CD4-positive, alpha-beta memory T cell (primary cell): ENCODE data around the gene MPL. TPM values are rescaled to one million over a fixed set of nuclear protein-coding genes. Genes with fewer than 3 reads are reported as not detected.

Source experiments
- CTCF ChIA-PET: fragments of 350-600 bp; sonication (Branson Sonifier 250); formaldehyde crosslinking; loops from one replicate; lab custom pipeline; 2021; ENCODE audit warnings: inconsistent platforms; ENCODE audit not compliant: partially characterized antibody; lab: Charles Lee
- POLR2A ChIA-PET: fragments of 350-600 bp; sonication (Branson Sonifier 250); formaldehyde crosslinking; loops from one replicate; lab custom pipeline; 2021; ENCODE audit not compliant: partially characterized antibody; lab: Charles Lee
- DNase-seq, 5 donors: peaks; one replicate each; pipeline versions ENCODE4 v3.0.0 to v3.0.0-alpha.2; 2020 to 2022; ENCODE audit warnings: mixed read lengths in 1 of 5
- H3K27ac ChIP-seq: one replicate; pipeline ENCODE4 v1.7.0; 2013; ENCODE audit warnings: low read depth, low read length
- H3K27me3 ChIP-seq: 2 replicates; pipeline ENCODE4 v1.7.0; 2013; ENCODE audit warnings: mild to moderate bottlenecking, low read length, moderate library complexity; ENCODE audit not compliant: insufficient read depth
- H3K36me3 ChIP-seq: 2 replicates; pipeline ENCODE4 v1.7.0; 2013; ENCODE audit warnings: mild to moderate bottlenecking, low read length, moderate library complexity; ENCODE audit not compliant: insufficient read depth
- H3K4me1 ChIP-seq: 2 replicates; pipeline ENCODE4 v1.7.0; 2013; ENCODE audit warnings: mild to moderate bottlenecking, low read length, moderate library complexity; ENCODE audit not compliant: insufficient read depth
- H3K4me3 ChIP-seq, 2 donors: one replicate each; pipeline ENCODE4 v1.7.0; 2013; ENCODE audit warnings: low read length in 2 of 2, mild to moderate bottlenecking in 1 of 2
- H3K9me3 ChIP-seq, 2 donors: one replicate each; pipeline ENCODE4 v1.7.0; 2013; ENCODE audit warnings: low read length in 2 of 2, control low read depth in 1 of 2; ENCODE audit not compliant: control insufficient read depth in 1 of 2
- H3K27ac Mint-ChIP-seq, 7 donors: one replicate each; pipeline ENCODE4 v1.8.0; 2020 to 2021; ENCODE audit warnings: mixed read lengths in 7 of 7, mild to moderate bottlenecking in 6 of 7, inconsistent platforms in 3 of 7, moderate library complexity in 3 of 7
- H3K27me3 Mint-ChIP-seq, 2 donors: one replicate each; pipeline ENCODE4 v1.8.0; 2020 to 2021; ENCODE audit warnings: mixed read lengths in 2 of 2
- H3K36me3 Mint-ChIP-seq, 2 donors: one replicate each; pipeline ENCODE4 v1.8.0; 2020 to 2021; ENCODE audit warnings: mixed read lengths in 2 of 2, inconsistent platforms in 1 of 2, mild to moderate bottlenecking in 1 of 2
- H3K4me1 Mint-ChIP-seq, 4 donors: one replicate each; pipeline ENCODE4 v1.8.0; 2020 to 2021; ENCODE audit warnings: mixed read lengths in 4 of 4, mild to moderate bottlenecking in 1 of 4
- H3K4me3 Mint-ChIP-seq, 8 donors: one replicate each; pipeline ENCODE4 v1.8.0; 2020 to 2021; ENCODE audit warnings: mixed read lengths in 8 of 8, mild to moderate bottlenecking in 7 of 8, moderate library complexity in 6 of 8, inconsistent platforms in 3 of 8
- H3K9me3 Mint-ChIP-seq, 8 donors: one replicate each; pipeline ENCODE4 v1.8.0; 2020 to 2021; ENCODE audit warnings: mixed read lengths in 8 of 8, mild to moderate bottlenecking in 5 of 8, inconsistent platforms in 3 of 8, moderate library complexity in 1 of 8
- intact Hi-C: fragments of 100-400 bp; cut with micrococcal nuclease; formaldehyde crosslinking; loops from one replicate; pipeline ENCODE4 v1.15.1; 2023
- polyA plus RNA-seq, 2 donors: library from polyadenylated mRNA; unstranded; fragments of 300-500 nt; fragmentation: Illumina TruSeq; gene quantifications; one replicate each; pipeline ENCODE4 v1.2.3, GENCODE V29; 2021
- total RNA-seq, 2 experiments: library from RNA; stranded (reverse); gene quantifications; one replicate each; pipeline ENCODE4 v1.2.3, GENCODE V29; 2021

MPL gene
- total and polyA plus RNA-seq, 4 experiments from 2014 or later: not detected

- Histone ChIP-seq H3K36me3 (peaks cover 36% of the 10 kb centered on the region), H3K4me1 (peaks cover 23% of the 10 kb centered on the region), H3K9me3 (no peaks in the 10 kb centered on the region), H3K27me3 (no peaks in the 10 kb centered on the region), H3K4me3 (no peak overlapping the region), H3K27ac (no peak overlapping the region)
- H3K27ac Mint-ChIP-seq: peak overlapping the region in 1 of 7 donors; percentile 53
- intact Hi-C loops: no loop called here
- POLR2A ChIA-PET: interaction anchor here (1.0 kb wide), 1 partner anchor 16 kb away, joined by 3 read pairs; no protein-coding TSS in a partner anchor
- DNase-seq: no peak
- no peaks in the 10 kb centered on the region for H3K9me3 Mint-ChIP-seq
- peaks cover 14 to 37% of the 10 kb centered on the region in 2 donors for H3K36me3 Mint-ChIP-seq
- CTCF ChIA-PET: no interaction called here
- peaks cover 14 to 34% (median 24%) of the 10 kb centered on the region in 4 donors for H3K4me1 Mint-ChIP-seq
- H3K4me3 Mint-ChIP-seq: peak overlapping the region in 2 of 8 donors; percentile 20 to 73
- H3K27me3 Mint-ChIP-seq: no peaks in the 10 kb centered on the region
These were observed 23.0 kb downstream of the MPL start for GRCh38 chr1:43360616-43361015.

GRCh38 chr1:43363283-43363934, 25.8 kb downstream of the MPL start:
- Mint-ChIP-seq H3K36me3 (peaks cover 14 to 53% of the 10 kb centered on the region in 2 donors), H3K4me3 (peak overlapping the region in 1 of 8 donors; percentile 59), H3K9me3 (no peaks in the 10 kb centered on the region), H3K4me1 (peaks cover 18 to 46% (median 35%) of the 10 kb centered on the region in 4 donors), H3K27ac (peak overlapping the region in 4 of 7 donors; percentile 25 to 87 (median 51)), H3K27me3 (no peaks in the 10 kb centered on the region)
- H3K4me1 ChIP-seq: peaks cover 32% of the 10 kb centered on the region
- H3K4me3 ChIP-seq: no peak overlapping the region
- no peak for DNase-seq
- H3K27me3 ChIP-seq: no peaks in the 10 kb centered on the region
- H3K36me3 ChIP-seq: peaks cover 36% of the 10 kb centered on the region
- no peaks in the 10 kb centered on the region for H3K9me3 ChIP-seq
- CTCF ChIA-PET: no interaction called here
- H3K27ac ChIP-seq: no peak overlapping the region
- intact Hi-C loops: no loop called here
- POLR2A ChIA-PET: interaction anchor here (1.3 to 1.5 kb wide), 2 partner anchors 15 to 20 kb away, joined by 3 to 4 read pairs; no protein-coding TSS in a partner anchor

DNA sequence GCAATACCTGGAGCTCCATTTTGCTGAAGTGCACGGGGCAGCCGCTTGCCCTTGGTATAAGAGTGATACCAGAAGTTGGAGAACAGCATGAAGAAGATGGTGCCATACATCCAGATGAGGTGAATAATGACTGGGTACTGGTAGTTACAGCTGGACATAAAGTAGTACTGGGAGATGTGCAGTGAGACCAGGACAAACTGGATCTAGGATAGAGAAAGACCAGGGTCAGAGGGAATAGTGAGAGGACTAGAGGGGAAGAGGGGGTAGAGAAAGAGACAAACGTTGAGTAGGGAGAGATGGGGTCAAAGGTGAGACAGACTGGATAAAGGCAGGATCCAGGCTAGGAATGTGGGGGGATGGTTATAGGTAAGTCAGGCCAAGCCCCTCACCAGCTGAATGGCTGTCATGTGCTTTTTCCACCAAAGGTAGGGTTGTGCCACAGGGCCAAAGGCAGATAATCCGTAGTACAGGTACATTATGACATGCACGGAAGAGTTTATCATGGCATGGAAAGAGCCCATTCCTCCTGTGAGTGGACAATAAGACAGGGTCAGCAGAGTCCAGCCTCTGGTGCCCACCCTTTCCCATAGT, 26.4 kb downstream of the MPL start:
- Histone ChIP-seq H3K27me3 (no peaks in the 10 kb centered on the region), H3K4me1 (peaks cover 36% of the 10 kb centered on the region), H3K36me3 (peaks cover 36% of the 10 kb centered on the region), H3K27ac (no peak overlapping the region), H3K9me3 (no peaks in the 10 kb centered on the region), H3K4me3 (no peak overlapping the region)
- peaks cover 14 to 54% of the 10 kb centered on the region in 2 donors for H3K36me3 Mint-ChIP-seq
- POLR2A ChIA-PET: interaction anchor here (1.3 to 1.5 kb wide), 2 partner anchors 15 to 20 kb away, joined by 3 to 4 read pairs; no protein-coding TSS in a partner anchor
- CTCF ChIA-PET: no interaction called here
- H3K4me3 Mint-ChIP-seq: peak overlapping the region in 1 of 8 donors; percentile 59
- H3K4me1 Mint-ChIP-seq: peaks cover 20 to 46% (median 36%) of the 10 kb centered on the region in 4 donors
- no peak for DNase-seq
- no peaks in the 10 kb centered on the region for H3K9me3 Mint-ChIP-seq
- H3K27ac Mint-ChIP-seq: peak overlapping the region in 6 of 7 donors; percentile 25 to 87 (median 76)
- H3K27me3 Mint-ChIP-seq: no peaks in the 10 kb centered on the region
- intact Hi-C loops: no loop called here

- ChIA-PET POLR2A (interaction anchor here (1.1 to 3.4 kb wide), 2 partner anchors 11 to 24 kb away, joined by 3 to 42 read pairs; partner anchors contain the start of genes MED8 and SZT2), CTCF (no interaction called here)
- no peaks in the 10 kb centered on the region for H3K9me3 ChIP-seq
- no peak for DNase-seq
- no peaks in the 10 kb centered on the region for H3K27me3 Mint-ChIP-seq
- H3K36me3 Mint-ChIP-seq: peaks cover 14 to 53% of the 10 kb centered on the region in 2 donors
- no peaks in the 10 kb centered on the region for H3K9me3 Mint-ChIP-seq
- H3K4me3 ChIP-seq: no peak overlapping the region
- H3K36me3 ChIP-seq: peaks cover 36% of the 10 kb centered on the region
- peaks cover 24 to 46% (median 34%) of the 10 kb centered on the region in 4 donors for H3K4me1 Mint-ChIP-seq
- H3K4me3 Mint-ChIP-seq: peak overlapping the region; percentile 58 to 94 (median 68)
- peaks cover 26% of the 10 kb centered on the region for H3K4me1 ChIP-seq
- peak overlapping the region; percentile 81 for H3K27ac ChIP-seq
- intact Hi-C loops: loop anchor here (5.0 kb wide), 1 partner anchor 87 kb away; the partner anchor contains the start of gene HYI
- H3K27me3 ChIP-seq: no peaks in the 10 kb centered on the region
- H3K27ac Mint-ChIP-seq: peak overlapping the region; percentile 74 to 90 (median 85)
These were observed 28.1 kb downstream of the MPL start for GRCh38 chr1:43365678-43366077.

- ChIA-PET POLR2A (interaction anchor here (1.1 to 3.4 kb wide), 2 partner anchors 11 to 23 kb away, joined by 3 to 42 read pairs; partner anchors contain the start of genes MED8 and SZT2), CTCF (interaction anchor here (2.7 kb wide), 1 partner anchor 8 kb away, joined by 15 read pairs; the partner anchor contains the start of gene CDC20)
- Mint-ChIP-seq H3K27ac (peak overlapping the region in 6 of 7 donors; percentile 31 to 90 (median 84)), H3K4me3 (peak overlapping the region; percentile 63 to 94 (median 88)), H3K9me3 (no peaks in the 10 kb centered on the region), H3K36me3 (peaks cover 14 to 52% of the 10 kb centered on the region in 2 donors), H3K4me1 (peaks cover 25 to 51% (median 37%) of the 10 kb centered on the region in 4 donors), H3K27me3 (no peaks in the 10 kb centered on the region)
- peak overlapping the region; percentile 81 for H3K27ac ChIP-seq
- H3K4me3 ChIP-seq: peak overlapping the region in 1 of 2 donors; percentile 76
- peaks cover 35% of the 10 kb centered on the region for H3K36me3 ChIP-seq
- peaks cover 24% of the 10 kb centered on the region for H3K4me1 ChIP-seq
- no peaks in the 10 kb centered on the region for H3K27me3 ChIP-seq
- intact Hi-C loops: loop anchor here (5.0 kb wide), 1 partner anchor 86 kb away; the partner anchor contains the start of gene HYI
- H3K9me3 ChIP-seq: no peaks in the 10 kb centered on the region
- DNase-seq: no peak
These were observed 28.6 kb downstream of the MPL start for GRCh38 chr1:43366179-43366578.

DNA sequence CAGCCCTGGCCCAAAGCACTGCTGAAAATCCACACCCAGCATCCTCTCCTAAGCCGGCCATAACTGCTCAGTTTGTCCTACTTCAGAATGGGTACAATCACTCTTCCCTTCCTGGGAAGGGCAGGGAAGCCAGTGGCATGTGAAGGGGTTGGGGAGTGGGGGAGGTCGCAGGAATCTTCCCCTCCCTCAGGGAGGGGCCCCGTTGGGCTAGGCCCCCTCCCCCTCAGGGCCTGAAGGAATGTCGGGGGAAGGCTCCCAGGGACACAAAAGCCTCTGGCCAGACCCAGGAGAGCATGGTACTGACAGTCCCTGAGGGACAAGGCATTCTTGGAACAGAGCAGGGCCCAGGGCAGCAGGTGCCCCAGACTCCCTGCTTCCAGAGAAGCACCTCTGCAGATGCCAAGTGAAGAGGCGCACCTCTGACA, 29.0 kb downstream of the MPL start:
- H3K36me3 Mint-ChIP-seq: peaks cover 14 to 51% of the 10 kb centered on the region in 2 donors
- intact Hi-C loops: loop anchor here (5.0 kb wide), 1 partner anchor 86 kb away; the partner anchor contains the start of gene HYI
- ChIA-PET CTCF (interaction anchor here (2.7 kb wide), 1 partner anchor 8 kb away, joined by 15 read pairs; the partner anchor contains the start of gene CDC20), POLR2A (interaction anchor here (0.6 to 3.4 kb wide), 7 partner anchors 9 to 607 kb away, joined by 3 to 47 read pairs (median 11); partner anchors contain the start of genes CDC20, HYI, MED8 and SZT2)
- H3K4me1 Mint-ChIP-seq: peaks cover 25 to 51% (median 39%) of the 10 kb centered on the region in 4 donors
- H3K27ac ChIP-seq: peak overlapping the region; percentile 81
- H3K9me3 Mint-ChIP-seq: no peaks in the 10 kb centered on the region
- H3K4me3 Mint-ChIP-seq: peak overlapping the region; percentile 82 to 94 (median 88)
- DNase-seq: no peak
- H3K4me3 ChIP-seq: peak overlapping the region; percentile 55 to 76
- no peaks in the 10 kb centered on the region for H3K9me3 ChIP-seq
- peak overlapping the region; percentile 77 to 96 (median 91) for H3K27ac Mint-ChIP-seq
- peaks cover 24% of the 10 kb centered on the region for H3K4me1 ChIP-seq
- peaks cover 30% of the 10 kb centered on the region for H3K36me3 ChIP-seq
- no peaks in the 10 kb centered on the region for H3K27me3 ChIP-seq
- no peaks in the 10 kb centered on the region for H3K27me3 Mint-ChIP-seq
